Gastroesophageal sphincter (tissue), 4 donors: ENCODE measurements around the gene CXorf65. TPM values are rescaled to one million over a fixed set of nuclear protein-coding genes. Genes with fewer than 3 reads are reported as not detected.

Experiments
- ATAC-seq: fragments of 150-250 bp; one replicate; pipeline ENCODE4 v1.9.1; 2016; ENCODE audit warnings: mild to moderate bottlenecking, moderate library complexity
- H3K27ac ChIP-seq, 4 donors: fragments of 200-600 bp; sonication (generic) in 3 of 4; 1 replicate in 3 of 4; 2 replicates in 1 of 4; pipeline ENCODE4 v1.5.1; 2016 to 2019
- H3K27me3 ChIP-seq: fragments of 200-600 bp; sonication (generic); one replicate; pipeline ENCODE4 v1.5.1; 2019
- H3K36me3 ChIP-seq, 2 donors: fragments of 200-600 bp; sonication (generic); one replicate each; pipeline ENCODE4 v1.5.1; 2019; ENCODE audit warnings: control low read depth in 1 of 2
- H3K4me1 ChIP-seq, 3 donors: fragments of 200-600 bp; sonication (generic); 1 replicate in 2 of 3; 2 replicates in 1 of 3; pipeline ENCODE4 v1.5.1; 2016 to 2019; ENCODE audit warnings: control low read depth in 2 of 3
- H3K4me3 ChIP-seq, 2 donors: fragments of 200-600 bp; sonication (generic); one replicate each; pipeline ENCODE4 v1.5.1; 2019; ENCODE audit warnings: mild to moderate bottlenecking in 1 of 2, moderate library complexity in 1 of 2
- H3K9me3 ChIP-seq, 3 donors: fragments of 200-600 bp; sonication (generic); one replicate each; pipeline ENCODE4 v1.5.1; 2017 to 2019; ENCODE audit warnings: control low read depth in 2 of 3
- CTCF ChIP-seq, 4 experiments: fragments of 200-600 bp in 2 of 4; fragments of 450-650 bp in 2 of 4; sonication (generic) in 1 of 4; IDR thresholded peaks; one replicate each; pipeline ENCODE4 v1.5.1; 2017 to 2019; ENCODE audit warnings: antibody characterized with exemption in 4 of 4, mild to moderate bottlenecking in 2 of 4, moderate library complexity in 2 of 4
- EP300 ChIP-seq: sonication (generic); formaldehyde crosslinking; IDR thresholded peaks from one replicate; pipeline ENCODE4 v1.6.1; 2017; ENCODE audit warnings: antibody characterized with exemption, mild to moderate bottlenecking
- POLR2A ChIP-seq, 2 donors: fragments of 450-650 bp; IDR thresholded peaks; one replicate each; pipeline ENCODE4 v1.6.1; 2017; ENCODE audit warnings: antibody characterized with exemption in 2 of 2, mild to moderate bottlenecking in 2 of 2, moderate library complexity in 1 of 2
- POLR2AphosphoS5 ChIP-seq: sonication (generic); formaldehyde crosslinking; IDR thresholded peaks from one replicate; pipeline ENCODE4 v1.6.1; 2017; ENCODE audit warnings: antibody characterized with exemption
- WGBS, 2 donors: methylation state at CpG; one replicate each; pipeline ENCODE4 v1.1.5; 2018; ENCODE audit warnings: low coverage in 1 of 2; 5-methylcytosine and 5-hydroxymethylcytosine counted together
- total RNA-seq, 4 donors: library from RNA; depleted of rRNA; stranded (reverse); fragments of >200 nt; gene quantifications; one replicate each; pipeline ENCODE4 v1.1.0, GENCODE V29; 2016

The CXorf65 gene
- total RNA-seq, 4 donors from 2014 or later = not detected

- no peak for TF ChIP-seq POLR2AphosphoS5
- TF ChIP-seq POLR2A (IDR thresholded peaks at IDR 0.05) = no peak
- TF ChIP-seq CTCF (IDR thresholded peaks at IDR 0.05) = no peak
- no peak for TF ChIP-seq EP300
- H3K27ac ChIP-seq = no peak overlapping the region
- no peak for ATAC-seq
- H3K27me3 ChIP-seq = no peaks in the 10 kb centered on the region
- no peaks in the 10 kb centered on the region for H3K36me3 ChIP-seq
- no peaks in the 10 kb centered on the region for H3K4me1 ChIP-seq
- WGBS, 2 donors = 37 to 47% methylated on average over 2 to 5 of the region's 9 CpGs
- H3K4me3 ChIP-seq = no peak overlapping the region
- no peaks in the 10 kb centered on the region for H3K9me3 ChIP-seq
Observed at GRCh38 chrX:71107762-71108360, 1.3 kb upstream of the CXorf65 start.

- Histone ChIP-seq H3K9me3 (no peaks in the 10 kb centered on the region), H3K4me3 (no peak overlapping the region), H3K27ac (no peak overlapping the region), H3K4me1 (no peaks in the 10 kb centered on the region), H3K36me3 (no peaks in the 10 kb centered on the region), H3K27me3 (no peaks in the 10 kb centered on the region)
- 20 to 35% methylated on average over 1 to 2 of the region's 4 CpGs for WGBS, 2 donors
- TF ChIP-seq POLR2A (IDR thresholded peaks at IDR 0.05) (no peak), CTCF (IDR thresholded peaks at IDR 0.05) (no peak), EP300 (no peak), POLR2AphosphoS5 (no peak)
- ATAC-seq = no peak
Observed at GRCh38 chrX:71107245-71107644, 705 bp upstream of the CXorf65 start.

GRCh38 chrX:71105628-71106027, 912 bp downstream of the CXorf65 start:
- Histone ChIP-seq H3K9me3 (no peaks in the 10 kb centered on the region), H3K4me3 (no peak overlapping the region), H3K27me3 (no peaks in the 10 kb centered on the region), H3K36me3 (peaks cover 0 to 6% of the 10 kb centered on the region in 2 donors), H3K27ac (no peak overlapping the region), H3K4me1 (no peaks in the 10 kb centered on the region)
- no peak for TF ChIP-seq POLR2AphosphoS5
- no peak for TF ChIP-seq EP300
- no peak for TF ChIP-seq CTCF (IDR thresholded peaks at IDR 0.05)
- TF ChIP-seq POLR2A (IDR thresholded peaks at IDR 0.05) = no peak
- WGBS, 2 donors = 67% methylated on average over 1 of the region's 3 CpGs; no CpG with 5 or more reads in 1 of the 2 donors
- ATAC-seq = no peak

- Histone ChIP-seq H3K27me3 (no peaks in the 10 kb centered on the region), H3K4me3 (no peak overlapping the region), H3K4me1 (peaks cover 0 to 4% (median 0%) of the 10 kb centered on the region in 3 donors), H3K9me3 (no peaks in the 10 kb centered on the region), H3K36me3 (peaks cover 0 to 6% of the 10 kb centered on the region in 2 donors), H3K27ac (peak overlapping the region in 3 of 4 donors; percentile 24 to 37 (median 35))
- 47 to 100% methylated on average over 1 to 2 of the region's 10 CpGs for WGBS, 2 donors
- TF ChIP-seq POLR2AphosphoS5 (no peak), POLR2A (IDR thresholded peaks at IDR 0.05) (no peak), CTCF (IDR thresholded peaks at IDR 0.05) (no peak)
- ATAC-seq = peak; percentile 14
Observed at GRCh38 chrX:71103110-71103983, 3.2 kb downstream of the CXorf65 start.
